Endothelial cell of umbilical vein (primary cell): ENCODE measurements around the gene PPP1R1C. TPM values are rescaled to one million over a fixed set of nuclear protein-coding genes. Genes with fewer than 3 reads are reported as not detected.

ENCODE experiments used
- BruUV-seq: library from RNA; stranded (reverse); fragments of 400-500 nt; replicated peaks from 2 replicates; lab custom pipeline; 2021; lab: Mats Ljungman, UMichigan
- CTCF ChIA-PET: fragments of 300-600, 350-600 bp; sonication (Branson Sonifier 250); formaldehyde crosslinking; loops from one replicate; lab custom pipeline; 2021; ENCODE audit warnings: antibody characterized with exemption, inconsistent platforms; lab: Charles Lee
- POLR2A ChIA-PET: fragments of 300-600, 350-600 bp; sonication (Branson Sonifier 250); formaldehyde crosslinking; loops from one replicate; lab custom pipeline; 2021; ENCODE audit warnings: antibody characterized with exemption, inconsistent platforms; lab: Charles Lee
- DNase-seq: peaks from one replicate; pipeline ENCODE4 v3.0.0-alpha.2; 2011; ENCODE audit warnings: low read depth, low spot score
- FAIRE-seq: peaks from 2 replicates; lab custom pipeline; 2011; peaks lifted over from hg19 to GRCh38; lab: Jason Lieb, UNC
- H2AFZ ChIP-seq: 2 replicates; pipeline ENCODE4 v1.6.0; 2012; ENCODE audit warnings: low read depth, low read length, control low read depth, inconsistent platforms
- H3K27ac ChIP-seq: 2 replicates; pipeline ENCODE4 v1.5.1; 2011; ENCODE audit warnings: low read depth, mild to moderate bottlenecking, control low read depth, low read length, moderate library complexity; ENCODE audit not compliant: insufficient read depth
- H3K27me3 ChIP-seq, 2 experiments: 2 replicates each; pipeline versions ENCODE4 v1.6.0 to v1.6.1; 2011; ENCODE audit warnings: low read length in 2 of 2, mixed read lengths in 1 of 2; ENCODE audit not compliant: control insufficient read depth in 2 of 2, insufficient read depth in 2 of 2
- H3K36me3 ChIP-seq, 2 experiments: 2 replicates in 1 of 2; 3 replicates in 1 of 2; pipeline ENCODE4 v1.5.1; 2011; ENCODE audit warnings: low read length in 2 of 2, mild to moderate bottlenecking in 1 of 2, moderate library complexity in 1 of 2; ENCODE audit not compliant: control insufficient read depth in 2 of 2, insufficient read depth in 2 of 2; ENCODE audit errors: extremely low read depth in 1 of 2
- H3K4me1 ChIP-seq: 3 replicates; pipeline ENCODE4 v1.5.1; 2011; ENCODE audit warnings: mild to moderate bottlenecking, low read length; ENCODE audit not compliant: control insufficient read depth, insufficient read depth; ENCODE audit errors: extremely low read depth
- H3K4me2 ChIP-seq: 2 replicates; pipeline ENCODE4 v1.6.1; 2011; ENCODE audit warnings: low read length, control low read depth, mixed read lengths; ENCODE audit not compliant: insufficient read depth
- H3K4me3 ChIP-seq, 3 experiments: fragments of 200-600 bp in 1 of 3; sonication (generic), shearing (Covaris generic) in 1 of 3; replicated peaks in 1 of 3; 2 replicates each; pipeline ENCODE4 v1.5.1; 2011 to 2016; ENCODE audit warnings: control low read depth in 3 of 3, low read length in 3 of 3, mild to moderate bottlenecking in 2 of 3, inconsistent platforms in 1 of 3, low read depth in 1 of 3, moderate library complexity in 1 of 3; ENCODE audit not compliant: insufficient read depth in 1 of 3
- H3K79me2 ChIP-seq: 2 replicates; pipeline ENCODE4 v1.6.0; 2012; ENCODE audit warnings: low read length, inconsistent platforms; ENCODE audit not compliant: control insufficient read depth, insufficient read depth
- H3K9ac ChIP-seq: replicated peaks from 2 replicates; pipeline ENCODE3; 2011; ENCODE audit warnings: low read length, control low read depth; ENCODE audit not compliant: insufficient read depth; ENCODE audit errors: extremely low read depth
- H3K9me1 ChIP-seq: replicated peaks from 3 replicates; pipeline ENCODE4 v1.6.0; 2011; ENCODE audit warnings: mild to moderate bottlenecking, low read length; ENCODE audit not compliant: control insufficient read depth, insufficient read depth; ENCODE audit errors: extremely low read depth
- H3K9me3 ChIP-seq: replicated peaks from 2 replicates; pipeline ENCODE4 v1.5.1; 2012; ENCODE audit warnings: low read length, inconsistent platforms; ENCODE audit not compliant: control insufficient read depth, insufficient read depth
- H4K20me1 ChIP-seq: replicated peaks from 2 replicates; pipeline ENCODE3; 2011; ENCODE audit warnings: mild to moderate bottlenecking, low read length; ENCODE audit not compliant: control insufficient read depth, insufficient read depth; ENCODE audit errors: extremely low read depth
- CTCF ChIP-seq, 2 donors: IDR thresholded peaks; 1 replicate in 1 of 2; 2 replicates in 1 of 2; pipeline ENCODE4 v1.5.1; 2011; ENCODE audit warnings: low read length in 2 of 2, mild to moderate bottlenecking in 2 of 2, moderate library complexity in 2 of 2, control low read depth in 1 of 2, inconsistent platforms in 1 of 2, low read depth in 1 of 2; ENCODE audit not compliant: insufficient read depth in 1 of 2; ENCODE audit errors: extremely low read depth in 1 of 2
- EZH2 ChIP-seq: IDR thresholded peaks from 2 replicates; pipeline ENCODE4 v1.6.1; 2012; ENCODE audit warnings: borderline replicate concordance, low read depth, mild to moderate bottlenecking, moderate library complexity, low read length, inconsistent platforms; ENCODE audit not compliant: severe bottlenecking
- FOS ChIP-seq: IDR thresholded peaks from 2 replicates; pipeline ENCODE4 v1.6.1; 2011; ENCODE audit warnings: mild to moderate bottlenecking, low read length, moderate library complexity, borderline replicate concordance; ENCODE audit not compliant: insufficient read depth
- GATA2 ChIP-seq: IDR thresholded peaks from 2 replicates; pipeline ENCODE4 v1.7.0; 2011; ENCODE audit warnings: low read depth, mild to moderate bottlenecking, moderate library complexity, mixed read lengths, low read length; ENCODE audit not compliant: insufficient read length, insufficient read depth
- JUN ChIP-seq: IDR thresholded peaks from 2 replicates; pipeline ENCODE4 v1.6.1; 2011; ENCODE audit warnings: borderline replicate concordance, low read depth; ENCODE audit not compliant: insufficient read length, insufficient read depth
- MAX ChIP-seq: IDR thresholded peaks from 2 replicates; pipeline ENCODE4 v1.6.1; 2011; ENCODE audit not compliant: insufficient read depth, insufficient read length
- MYC ChIP-seq: IDR thresholded peaks from one replicate; pipeline ENCODE4 v1.6.1; 2011; ENCODE audit warnings: mild to moderate bottlenecking, low read depth, low read length
- POLR2A ChIP-seq: IDR thresholded peaks from 2 replicates; pipeline ENCODE4 v1.6.1; 2012; ENCODE audit warnings: low read depth, mild to moderate bottlenecking, control low read depth, low read length
- POLR2AphosphoS5 ChIP-seq: IDR thresholded peaks from 2 replicates; pipeline ENCODE4 v1.6.1; 2012; ENCODE audit warnings: low read depth, mild to moderate bottlenecking, control low read depth, low read length, moderate library complexity; ENCODE audit not compliant: insufficient read depth
- dilution Hi-C: fragments of 300-500 bp; cut with MboI; formaldehyde crosslinking; loops from one replicate; pipeline ENCODE4 v1.15.0; 2019; ENCODE audit warnings: low sequenced_read_pairs; ENCODE audit not compliant: extremely low pct_ligation_motif_present
- intact Hi-C: fragments of 100-400 bp; cut with micrococcal nuclease; formaldehyde crosslinking; loops from one replicate; pipeline ENCODE4 v1.10.0; 2022
- polyA plus RNA-seq, 4 experiments: library from polyadenylated mRNA; depleted of rRNA in 3 of 4; stranded (reverse) in 3 of 4; unstranded in 1 of 4; fragments of >200 nt; gene quantifications; 2 replicates each; pipeline versions ENCODE4 v1.2.1 to v1.2.3, GENCODE V29; 2011 to 2012; ENCODE audit warnings: missing spikeins in 1 of 4
- total RNA-seq: library from RNA; stranded (reverse); gene quantifications from 2 replicates; pipeline ENCODE4 v1.2.3, GENCODE V29; 2021

The PPP1R1C gene
- total and polyA plus RNA-seq, 2 donors (not counting 3 experiments of a cell fraction or from before 2014, with no cell fraction given) = 0.26 TPM; not detected in 1

GRCh38 chr2:182165202-182165601 lies 179.5 kb downstream of the PPP1R1C start:
- no peak overlapping the region for H3K27ac ChIP-seq
- no peak overlapping the region for H3K4me3 ChIP-seq
- no peaks in the 10 kb centered on the region for H3K9me1 ChIP-seq
- H3K9ac ChIP-seq = no peak overlapping the region
- BruUV-seq = no TSS peak
- no peak for DNase-seq
- no peaks in the 10 kb centered on the region for H3K9me3 ChIP-seq
- dilution Hi-C loops = no loop called here
- no peaks in the 10 kb centered on the region for H4K20me1 ChIP-seq
- FAIRE-seq = no peak
- no peak overlapping the region for H3K4me2 ChIP-seq
- H3K4me1 ChIP-seq = no peaks in the 10 kb centered on the region
- H3K36me3 ChIP-seq = no peaks in the 10 kb centered on the region
- ChIA-PET CTCF (no interaction called here), POLR2A (no interaction called here)
- intact Hi-C loops = no loop called here
- H3K79me2 ChIP-seq = no peaks in the 10 kb centered on the region
- H2AFZ ChIP-seq = no peak overlapping the region
- no peaks in the 10 kb centered on the region for H3K27me3 ChIP-seq
- no peak for TF ChIP-seq POLR2A
- TF ChIP-seq MYC = no peak
- no peak for TF ChIP-seq POLR2AphosphoS5
- TF ChIP-seq CTCF (IDR thresholded peaks at IDR 0.05; ENCODE audit: extremely low read depth in 1 of 2, insufficient read depth in 1 of 2, low read depth in 1 of 2, low read length in 2 of 2) = no peak
- no peak for TF ChIP-seq EZH2
- no peak for TF ChIP-seq JUN
- no peak for TF ChIP-seq MAX
- no peak for TF ChIP-seq FOS
- no peak for TF ChIP-seq GATA2
